GM18951 (cell line): ENCODE measurements around the gene TLCD3A.

Experiments used
- POLR2A ChIP-seq: IDR thresholded peaks from 4 replicates; pipeline ENCODE4 v1.6.1; 2011; ENCODE audit warnings: mild to moderate bottlenecking; ENCODE audit not compliant: insufficient read length, insufficient read depth; ENCODE audit errors: extremely low read depth
- in situ Hi-C: fragments of 300-500 bp; cut with MboI; formaldehyde crosslinking; loops from one replicate; pipeline ENCODE4 v1.12.0; 2022; ENCODE audit warnings: low sequenced_read_pairs, mixed read lengths, inconsistent platforms; ENCODE audit not compliant: unreplicated experiment

TLCD3A gene

DNA sequence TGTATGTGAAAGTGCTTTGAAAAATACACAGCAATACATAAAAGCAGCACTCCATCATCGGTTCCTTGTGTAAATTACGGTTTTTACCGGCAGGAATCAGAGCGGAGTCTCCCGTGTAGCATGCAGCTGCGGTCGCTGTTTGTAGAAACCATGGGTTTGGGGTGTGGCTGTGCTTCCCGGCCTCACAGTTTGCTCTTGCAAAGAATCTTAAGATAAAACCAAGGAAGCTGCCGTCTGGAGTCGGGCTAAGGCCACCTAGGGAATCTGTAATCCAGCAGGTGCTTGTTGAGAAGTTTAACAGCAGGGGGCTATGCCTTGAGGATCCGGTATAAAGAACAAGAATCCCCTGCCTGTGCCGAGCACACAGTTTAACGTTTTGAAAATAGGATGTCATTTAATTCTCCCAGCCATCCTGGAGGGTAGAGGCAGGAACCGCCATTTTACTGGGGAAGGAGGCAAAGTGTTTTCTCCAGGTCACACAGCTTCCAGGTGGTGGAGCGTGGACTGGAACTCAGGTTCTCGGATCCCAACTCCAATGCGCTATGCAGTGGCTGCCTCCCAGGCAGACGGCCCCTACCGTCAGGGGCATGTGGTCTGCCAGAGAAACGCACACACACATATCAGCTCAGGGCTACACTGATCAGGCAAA is 6.0 kb upstream of the TLCD3A start:
- in situ Hi-C loops, result no loop called here
- TF ChIP-seq POLR2A, result no peak

DNA sequence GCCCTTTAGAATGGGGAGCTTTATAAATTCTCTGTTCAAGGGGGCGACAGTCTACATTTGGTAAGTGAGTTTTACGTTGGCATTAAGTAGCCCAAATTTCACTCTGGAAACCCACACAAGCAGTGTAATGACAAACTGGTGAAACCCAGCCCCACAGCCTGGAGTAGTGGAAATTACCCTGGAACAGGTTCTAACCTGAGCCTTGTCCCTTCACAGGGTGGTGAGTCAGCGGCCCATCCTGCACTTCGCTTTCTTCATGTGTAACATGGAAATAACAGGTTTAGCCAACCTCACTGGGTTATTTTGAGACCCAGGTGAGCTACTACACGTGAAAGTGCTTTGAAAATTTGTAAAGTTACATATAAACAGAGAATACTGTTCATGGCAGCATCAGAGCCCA is 3.5 kb upstream of the TLCD3A start:
- no peak for TF ChIP-seq POLR2A
- in situ Hi-C loops, result no loop called here

DNA sequence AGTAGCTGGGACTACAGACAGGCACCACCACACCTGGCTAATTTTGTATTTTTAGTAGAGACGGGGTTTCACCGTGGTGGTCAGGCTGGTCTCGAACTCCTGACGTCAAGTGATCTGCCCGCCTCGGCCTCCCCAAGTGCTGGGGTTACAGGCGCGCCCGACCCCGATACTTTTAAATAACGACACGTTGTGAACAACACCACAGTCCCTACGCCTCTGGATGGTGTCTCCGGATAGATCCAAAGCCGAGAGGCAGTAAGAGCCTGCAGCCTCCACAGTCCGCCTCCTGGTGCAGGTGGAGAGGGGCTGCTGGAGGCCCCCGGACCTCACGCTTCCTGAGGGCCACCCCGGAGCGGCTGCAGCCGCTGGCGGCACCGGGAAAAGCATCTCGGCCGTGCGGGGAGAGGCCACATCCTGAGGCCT is 741 bp upstream of the TLCD3A start:
- TF ChIP-seq POLR2A, result no peak
- in situ Hi-C loops, result no loop called here

DNA sequence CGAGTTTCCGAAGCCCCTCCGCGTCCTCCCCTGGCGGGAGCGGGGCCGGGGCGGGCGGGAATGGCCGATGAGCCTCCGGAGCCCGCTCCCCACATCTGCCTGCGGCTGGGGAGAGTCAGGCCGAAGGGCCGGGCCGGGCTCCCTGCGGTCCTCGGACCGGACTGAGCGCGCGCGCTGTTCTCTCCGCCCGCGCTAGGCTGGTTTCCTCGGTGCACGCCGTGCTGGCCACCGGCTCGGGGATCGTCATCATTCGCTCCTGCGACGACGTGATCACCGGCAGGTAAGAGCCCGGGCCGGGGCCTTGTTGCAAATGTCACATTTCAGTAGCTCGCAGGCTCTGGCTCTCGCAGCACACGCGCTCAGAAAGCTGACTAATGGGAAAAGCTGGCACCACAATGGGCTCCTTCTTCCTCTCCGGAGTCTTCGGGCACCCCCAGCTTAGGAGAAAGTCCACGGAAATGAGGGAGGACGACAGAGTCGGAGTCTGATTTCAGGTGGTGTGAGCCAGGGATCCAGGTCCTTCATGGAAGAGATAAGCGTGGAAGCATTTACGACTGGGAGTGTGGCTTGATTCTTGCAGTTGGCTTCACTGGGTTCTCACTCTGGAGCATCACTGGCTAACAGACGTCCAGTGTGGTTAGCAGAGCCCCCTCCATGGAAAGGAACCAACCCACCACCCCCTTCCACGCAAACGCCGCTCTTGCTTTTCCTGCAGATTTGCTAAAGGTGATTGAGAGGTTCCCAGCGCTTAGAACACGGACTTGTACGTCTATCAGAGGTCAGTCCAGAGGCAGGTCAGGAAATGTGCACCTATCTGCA is 715 bp downstream of the TLCD3A start:
- in situ Hi-C loops, result no loop called here
- peak; percentile 32 for TF ChIP-seq POLR2A

DNA sequence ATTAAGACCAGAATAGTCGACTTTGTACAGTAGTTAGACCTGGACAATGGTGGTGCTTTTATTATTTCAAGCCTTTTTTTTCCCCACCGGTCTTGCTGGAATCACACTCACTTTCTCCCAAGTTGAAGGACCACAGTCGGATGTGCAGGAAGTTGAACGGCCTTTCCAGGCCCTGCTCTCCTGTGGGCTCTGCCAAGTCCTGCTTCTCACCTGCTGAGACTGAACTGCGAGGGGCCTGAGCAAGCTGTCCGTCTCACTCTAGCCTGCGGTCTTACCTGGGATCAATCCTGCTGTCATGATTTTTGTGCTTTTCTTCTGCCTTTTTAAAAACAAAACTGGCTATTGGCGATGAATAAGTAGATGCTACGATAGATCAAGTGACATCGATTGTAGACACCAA is 1.3 kb downstream of the TLCD3A start:
- in situ Hi-C loops, result no loop called here

DNA sequence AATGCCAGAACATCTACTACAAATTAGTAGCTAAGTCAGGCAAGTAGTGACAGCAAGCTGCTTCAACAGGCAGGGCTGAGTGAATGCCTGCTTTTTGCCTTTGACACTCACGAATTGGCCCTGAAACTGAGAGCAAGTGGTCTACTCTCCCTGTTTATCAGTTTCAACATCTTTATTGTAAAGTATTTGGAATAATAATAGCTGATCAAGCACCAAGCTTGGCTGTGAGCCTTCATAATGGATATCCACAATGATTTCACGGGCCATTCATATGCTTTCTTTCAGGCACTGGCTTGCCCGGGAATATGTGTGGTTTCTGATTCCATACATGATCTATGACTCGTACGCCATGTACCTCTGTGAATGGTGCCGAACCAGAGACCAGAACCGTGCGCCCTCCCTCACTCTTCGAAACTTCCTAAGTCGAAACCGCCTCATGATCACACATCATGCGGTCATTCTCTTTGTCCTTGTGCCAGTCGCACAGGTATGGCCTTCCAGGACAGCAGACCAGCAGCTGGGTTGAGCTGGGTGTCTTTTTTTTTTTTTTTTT is 5.2 kb downstream of the TLCD3A start:
- in situ Hi-C loops, result no loop called here
- no peak for TF ChIP-seq POLR2A

More for the DNA sequence above, 1.3 kb downstream of the TLCD3A start:
- no peak for TF ChIP-seq POLR2A

DNA sequence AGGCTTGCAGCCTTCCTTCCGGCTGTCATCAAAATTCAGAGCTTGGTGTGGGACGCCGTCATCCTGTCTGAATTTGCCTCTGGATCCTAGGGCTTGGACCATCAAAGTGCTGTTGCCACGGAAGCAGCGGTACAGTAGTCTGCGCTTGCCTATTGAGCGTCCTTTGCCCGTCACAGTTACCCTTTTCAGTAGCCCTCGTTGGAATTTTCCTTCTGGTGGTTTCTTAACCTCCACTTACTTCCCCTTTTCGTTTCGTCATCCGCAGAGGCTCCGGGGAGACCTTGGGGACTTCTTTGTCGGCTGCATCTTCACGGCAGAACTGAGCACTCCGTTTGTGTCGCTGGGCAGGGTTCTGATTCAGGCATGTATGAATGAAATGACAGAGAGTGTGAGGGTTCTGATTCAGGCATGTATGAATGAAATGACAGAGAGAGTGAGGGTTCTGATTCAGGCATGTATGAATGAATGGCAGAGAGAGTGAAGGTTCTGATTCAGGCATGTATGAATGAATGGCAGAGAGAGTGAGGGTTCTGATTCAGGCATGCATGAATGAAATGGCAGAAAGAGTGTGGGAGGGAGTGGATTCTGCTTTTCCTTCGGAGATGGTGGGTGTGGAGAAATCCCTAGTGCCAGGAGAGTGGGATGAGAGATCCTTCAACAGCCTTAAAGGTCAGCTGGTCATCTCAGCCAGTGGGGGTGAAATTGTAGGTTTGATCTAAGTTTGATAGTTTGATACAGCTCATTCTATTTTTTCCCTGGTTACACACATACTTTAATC is 8.0 kb downstream of the TLCD3A start:
- in situ Hi-C loops, result no loop called here
- TF ChIP-seq POLR2A, result no peak

DNA sequence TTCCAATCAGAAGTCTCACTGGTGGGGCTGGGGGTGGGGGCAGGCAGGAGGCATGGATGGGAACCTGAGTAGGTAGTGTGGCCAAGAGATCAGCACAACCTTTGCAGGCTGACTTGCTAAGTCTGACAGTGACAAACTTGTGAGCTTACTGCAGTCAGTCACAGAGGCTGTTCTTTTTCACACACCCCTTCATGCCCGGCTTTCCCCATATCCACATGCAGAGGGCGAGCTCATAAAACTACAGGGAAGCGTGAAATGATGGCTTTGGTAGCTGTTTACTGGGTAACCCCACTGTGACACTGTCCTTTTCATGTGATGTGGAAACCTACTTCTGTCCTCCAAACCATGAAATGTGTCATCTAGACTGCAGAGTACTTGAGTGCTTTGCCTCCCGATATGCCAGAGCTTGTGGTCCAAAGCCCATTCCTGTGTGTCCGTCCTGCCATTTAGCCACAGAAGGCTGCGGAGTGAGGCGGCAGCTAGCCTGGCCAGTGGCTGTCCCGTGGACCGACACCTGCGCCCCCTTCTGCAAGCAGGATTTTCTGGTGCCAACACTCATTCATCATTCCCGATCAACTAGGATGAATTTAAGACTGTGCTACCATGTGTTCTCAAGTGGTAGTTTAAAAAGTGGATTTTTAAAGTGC is 9.9 kb downstream of the TLCD3A start:
- TF ChIP-seq POLR2A, result no peak
- in situ Hi-C loops, result no loop called here

DNA sequence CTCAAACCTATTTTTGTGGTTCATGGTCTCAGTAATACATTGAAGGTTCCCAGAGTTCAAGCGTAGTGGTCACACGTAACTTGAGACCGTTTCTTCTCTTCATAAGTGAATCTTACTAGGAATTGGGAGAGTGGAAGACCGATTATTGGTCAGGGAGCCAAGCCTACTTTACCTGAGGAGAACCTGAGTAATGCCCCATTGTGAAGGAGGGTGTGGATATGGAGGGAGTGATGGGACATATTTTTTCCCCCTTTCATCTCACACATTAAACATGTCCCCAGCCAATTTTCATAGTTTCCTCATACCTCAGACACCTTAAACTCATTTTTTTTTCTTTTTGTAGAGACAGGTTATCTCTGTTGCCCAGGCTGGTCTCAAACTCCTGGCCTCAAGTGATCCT is 10.7 kb downstream of the TLCD3A start:
- TF ChIP-seq POLR2A, result no peak
- in situ Hi-C loops, result no loop called here

DNA sequence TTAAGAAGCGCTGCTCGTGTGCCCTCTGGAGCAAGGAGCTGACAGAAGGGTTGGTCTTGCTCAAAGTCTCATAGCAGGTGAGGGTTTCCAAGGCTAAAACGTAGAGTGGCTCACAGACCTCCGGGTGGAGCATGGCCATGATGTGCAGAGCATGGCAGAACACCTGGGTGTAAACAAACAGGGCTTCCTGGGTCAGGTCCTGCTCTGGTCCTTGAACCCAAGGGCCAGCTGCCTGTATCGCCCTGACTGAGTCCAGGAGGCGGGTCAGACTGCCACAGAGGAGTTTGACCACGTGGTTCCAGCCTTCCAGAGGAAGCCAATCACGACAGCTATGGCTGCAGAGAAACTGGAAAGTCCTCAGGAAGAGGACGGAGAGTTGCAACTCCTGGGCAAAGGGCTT is 12.5 kb downstream of the TLCD3A start:
- no peak for TF ChIP-seq POLR2A
- in situ Hi-C loops, result no loop called here

DNA sequence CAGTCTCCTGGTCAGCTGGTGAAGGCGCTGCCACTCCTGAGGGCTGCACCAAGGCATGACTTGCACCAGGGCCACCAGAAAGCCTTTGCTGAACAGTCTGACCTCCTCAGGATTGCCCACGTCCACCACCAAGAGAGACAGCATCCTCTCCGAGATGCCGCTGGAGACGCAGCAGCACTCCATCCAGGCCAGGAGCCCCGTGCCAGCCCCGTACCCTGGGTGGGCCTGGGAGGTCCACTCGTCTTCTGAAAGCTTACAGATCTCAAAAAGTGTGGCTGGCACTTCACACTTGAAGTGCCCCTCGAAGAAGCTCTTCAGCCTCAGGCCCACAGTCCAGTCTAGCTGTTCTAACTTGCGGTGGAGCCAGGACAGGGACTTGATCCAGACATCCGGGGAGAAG is 13.0 kb downstream of the TLCD3A start:
- no peak for TF ChIP-seq POLR2A
- in situ Hi-C loops, result no loop called here

DNA sequence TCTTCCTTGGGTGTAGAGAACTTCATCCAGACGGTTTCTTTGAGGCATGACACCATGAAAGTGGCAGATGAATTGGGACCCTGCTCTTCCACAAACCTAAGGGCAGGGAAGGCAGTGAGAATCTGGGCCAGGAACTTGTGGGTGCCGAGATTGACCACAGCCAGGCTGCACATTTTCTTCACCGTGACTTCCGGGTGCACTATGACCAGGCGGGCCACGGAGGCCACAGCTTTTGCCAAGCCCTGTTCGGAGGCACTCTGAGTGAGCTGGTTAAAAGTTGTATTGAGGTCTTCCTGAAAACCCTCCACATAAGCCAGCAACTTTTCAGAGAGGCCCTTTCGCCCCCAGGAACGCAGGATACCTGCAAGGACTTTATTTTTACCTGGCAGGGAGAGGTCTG is 13.8 kb downstream of the TLCD3A start:
- in situ Hi-C loops, result no loop called here
- TF ChIP-seq POLR2A, result no peak
